Endodermal cell (in vitro differentiated cells): ENCODE measurements around the gene MYOF. TPM values are rescaled to one million over a fixed set of nuclear protein-coding genes. Genes with fewer than 3 reads are reported as not detected.

Source experiments
- DNase-seq: peaks from one replicate; pipeline ENCODE4 v3.0.0-alpha.2; 2017
- H3K27ac ChIP-seq: 2 replicates; pipeline ENCODE4 v1.5.1; 2013; ENCODE audit warnings: mild to moderate bottlenecking, low read depth, low read length, moderate library complexity
- H3K27me3 ChIP-seq: 2 replicates; pipeline ENCODE4 v1.6.1; 2013; ENCODE audit warnings: mild to moderate bottlenecking, low read length, moderate library complexity; ENCODE audit not compliant: insufficient read depth, control insufficient read depth, poor library complexity, severe bottlenecking
- H3K36me3 ChIP-seq: 2 replicates; pipeline ENCODE4 v1.7.0; 2013; ENCODE audit warnings: mild to moderate bottlenecking, low read length, moderate library complexity; ENCODE audit not compliant: control insufficient read depth, insufficient read depth
- H3K4me1 ChIP-seq: one replicate; pipeline ENCODE4 v1.7.0; 2013; ENCODE audit warnings: low read length; ENCODE audit not compliant: control insufficient read depth, insufficient read depth
- H3K4me3 ChIP-seq: 2 replicates; pipeline ENCODE4 v1.5.1; 2013; ENCODE audit warnings: mild to moderate bottlenecking, low read length, moderate library complexity
- H3K9ac ChIP-seq: 2 replicates; pipeline ENCODE4 v1.6.1; 2013; ENCODE audit warnings: mild to moderate bottlenecking, low read length, moderate library complexity; ENCODE audit not compliant: poor library complexity, severe bottlenecking; ENCODE audit errors: extremely low read depth
- H3K9me3 ChIP-seq: 2 replicates; pipeline ENCODE4 v1.6.1; 2013; ENCODE audit warnings: mild to moderate bottlenecking, low read length, moderate library complexity; ENCODE audit not compliant: control insufficient read depth
- H3K27ac Mint-ChIP-seq: 2 replicates; pipeline ENCODE4 v1.8.0; 2020; ENCODE audit warnings: mixed read lengths
- H3K27me3 Mint-ChIP-seq: 2 replicates; pipeline ENCODE4 v1.8.0; 2021; ENCODE audit warnings: mild to moderate bottlenecking, mixed read lengths; ENCODE audit not compliant: insufficient read depth
- H3K36me3 Mint-ChIP-seq: 2 replicates; pipeline ENCODE4 v1.8.0; 2020; ENCODE audit warnings: low read depth, mixed read lengths
- H3K4me1 Mint-ChIP-seq: 2 replicates; pipeline ENCODE4 v1.8.0; 2020; ENCODE audit warnings: mixed read lengths
- H3K4me3 Mint-ChIP-seq: 2 replicates; pipeline ENCODE4 v1.8.0; 2020; ENCODE audit warnings: mild to moderate bottlenecking, moderate library complexity, mixed read lengths
- H3K9me3 Mint-ChIP-seq: 2 replicates; pipeline ENCODE4 v1.8.0; 2020; ENCODE audit warnings: mild to moderate bottlenecking, mixed read lengths
- CTCF ChIP-seq: fragments of 200-600 bp; sonication (generic); conservative IDR thresholded peaks from 2 replicates; pipeline ENCODE4 v1.5.0; 2021; ENCODE audit warnings: antibody characterized with exemption, mild to moderate bottlenecking
- WGBS, 2 experiments: methylation state at CpG; one replicate each; pipeline versions ENCODE4 v1.1.5 to v1.1.7; 2013; ENCODE audit warnings: missing lambda C conversion rate in 2 of 2, mixed read lengths in 1 of 2; ENCODE audit not compliant: insufficient coverage in 1 of 2, insufficient read length in 1 of 2; 5-methylcytosine and 5-hydroxymethylcytosine counted together
- total RNA-seq, 2 donors: library from RNA; stranded (reverse); fragmentation: NEBNext Ultra II Directional in 1 of 2; extraction: Animal tissue kit (Norgen Biotek cat#: 25700) in 1 of 2; gene quantifications; 2 replicates in 1 of 2; 3 replicates in 1 of 2; pipeline ENCODE4 v1.2.1, GENCODE V29; 2021

MYOF gene
- total RNA-seq, 2 donors from 2014 or later, result 37.4 to 93.8 TPM

GRCh38 chr10:93368210-93368609, 113.9 kb downstream of the MYOF start:
- Histone ChIP-seq H3K9me3 (peaks cover 12% of the 10 kb centered on the region), H3K4me3 (no peak overlapping the region), H3K27me3 (no peaks in the 10 kb centered on the region), H3K36me3 (peaks cover 84% of the 10 kb centered on the region), H3K27ac (no peak overlapping the region), H3K9ac (no peak overlapping the region), H3K4me1 (peaks cover 34% of the 10 kb centered on the region)
- WGBS, 2 experiments, result 86% methylated on average over 1 of the region's 2 CpGs
- Mint-ChIP-seq H3K36me3 (peaks cover 35% of the 10 kb centered on the region), H3K4me3 (no peak overlapping the region), H3K9me3 (peaks cover 5% of the 10 kb centered on the region), H3K27ac (no peak overlapping the region), H3K4me1 (peaks cover 39% of the 10 kb centered on the region), H3K27me3 (peaks cover 2% of the 10 kb centered on the region)
- no peak for DNase-seq
- no peak for TF ChIP-seq CTCF

GRCh38 chr10:93367664-93368063, 114.5 kb downstream of the MYOF start:
- H3K9me3 Mint-ChIP-seq, result peaks cover 5% of the 10 kb centered on the region
- H3K4me1 Mint-ChIP-seq, result peaks cover 39% of the 10 kb centered on the region
- no peak for DNase-seq
- H3K4me3 Mint-ChIP-seq, result no peak overlapping the region
- WGBS, 2 experiments, result 86 to 89% methylated on average over 3 of the region's 3 CpGs
- no peak for TF ChIP-seq CTCF
- peaks cover 36% of the 10 kb centered on the region for H3K36me3 Mint-ChIP-seq
- Histone ChIP-seq H3K36me3 (peaks cover 84% of the 10 kb centered on the region), H3K4me1 (peaks cover 34% of the 10 kb centered on the region), H3K9ac (no peak overlapping the region), H3K27ac (no peak overlapping the region), H3K9me3 (peaks cover 12% of the 10 kb centered on the region), H3K27me3 (no peaks in the 10 kb centered on the region), H3K4me3 (no peak overlapping the region)
- H3K27ac Mint-ChIP-seq, result no peak overlapping the region
- H3K27me3 Mint-ChIP-seq, result no peaks in the 10 kb centered on the region

GRCh38 chr10:93364966-93365365, 117.2 kb downstream of the MYOF start:
- WGBS, 2 experiments, result 69% methylated on average over 1 of the region's 1 CpG; no CpG with 5 or more reads in 1 of the 2 experiments

More at GRCh38 chr10:93364966-93365365, 117.2 kb downstream of the MYOF start:
- H3K4me1 ChIP-seq, result peaks cover 23% of the 10 kb centered on the region
- no peak for DNase-seq
- TF ChIP-seq CTCF, result no peak
- H3K9me3 ChIP-seq, result peaks cover 12% of the 10 kb centered on the region
- H3K27ac ChIP-seq, result no peak overlapping the region
- Mint-ChIP-seq H3K27ac (no peak overlapping the region), H3K9me3 (peaks cover 5% of the 10 kb centered on the region), H3K36me3 (peaks cover 47% of the 10 kb centered on the region), H3K27me3 (no peaks in the 10 kb centered on the region), H3K4me1 (peaks cover 30% of the 10 kb centered on the region), H3K4me3 (no peak overlapping the region)
- H3K4me3 ChIP-seq, result no peak overlapping the region
- no peaks in the 10 kb centered on the region for H3K27me3 ChIP-seq
- no peak overlapping the region for H3K9ac ChIP-seq
- H3K36me3 ChIP-seq, result peaks cover 80% of the 10 kb centered on the region
